Fibroblast of lung (primary cell): ENCODE data around the gene HBA2. TPM values are rescaled to one million over a fixed set of nuclear protein-coding genes. Genes with fewer than 3 reads are reported as not detected.
"Not testable (repeated sequence)": the region's sequence is repeated elsewhere in the genome, so short reads cannot be mapped to it uniquely, and the experiment has no call there.

Experiments
- DNase-seq, 2 donors: peaks; one replicate each; pipeline versions ENCODE4 v3.0.0 to v3.0.0-alpha.2; 2010; ENCODE audit warnings: low read depth in 2 of 2
- H2AFZ ChIP-seq: 2 replicates; pipeline ENCODE4 v1.5.1; 2012; ENCODE audit warnings: low read length, control low read depth, inconsistent platforms
- H3K27ac ChIP-seq: 2 replicates; pipeline ENCODE4 v1.5.1; 2011; ENCODE audit warnings: low read length, control low read depth; ENCODE audit not compliant: insufficient read depth
- H3K27me3 ChIP-seq: 2 replicates; pipeline ENCODE4 v1.5.1; 2011; ENCODE audit warnings: mild to moderate bottlenecking, low read length; ENCODE audit not compliant: control insufficient read depth, insufficient read depth
- H3K36me3 ChIP-seq: 2 replicates; pipeline ENCODE4 v1.5.1; 2011; ENCODE audit warnings: low read length; ENCODE audit not compliant: control insufficient read depth, insufficient read depth
- H3K4me1 ChIP-seq: 2 replicates; pipeline ENCODE4 v1.5.1; 2011; ENCODE audit warnings: low read length; ENCODE audit not compliant: control insufficient read depth, insufficient read depth; ENCODE audit errors: extremely low read depth
- H3K4me2 ChIP-seq: 2 replicates; pipeline ENCODE4 v1.5.1; 2011; ENCODE audit warnings: low read length, control low read depth; ENCODE audit not compliant: insufficient read depth; ENCODE audit errors: extremely low read depth
- H3K4me3 ChIP-seq, 4 experiments: fragments of 200-600 bp in 1 of 4; sonication (generic) in 1 of 4; replicated peaks in 1 of 4; 2 replicates each; pipeline ENCODE4 v1.5.1; 2011 to 2016; ENCODE audit warnings: low read length in 4 of 4, low read depth in 3 of 4, mild to moderate bottlenecking in 3 of 4, control low read depth in 2 of 4, inconsistent platforms in 1 of 4, mixed read lengths in 1 of 4; ENCODE audit not compliant: insufficient read depth in 1 of 4; ENCODE audit errors: control extremely low read depth in 1 of 4
- H3K79me2 ChIP-seq: 2 replicates; pipeline ENCODE4 v1.5.1; 2012; ENCODE audit warnings: mild to moderate bottlenecking, low read length, inconsistent platforms; ENCODE audit not compliant: control insufficient read depth, insufficient read depth
- H3K9ac ChIP-seq: 2 replicates; pipeline ENCODE4 v1.5.1; 2011; ENCODE audit warnings: mild to moderate bottlenecking, low read length, control low read depth; ENCODE audit not compliant: insufficient read depth
- H3K9me3 ChIP-seq: 2 replicates; pipeline ENCODE4 v1.5.1; 2012; ENCODE audit warnings: low read depth, low read length; ENCODE audit not compliant: control insufficient read depth, insufficient read depth
- H4K20me1 ChIP-seq: 2 replicates; pipeline ENCODE4 v1.5.1; 2011; ENCODE audit warnings: low read length; ENCODE audit not compliant: control insufficient read depth, insufficient read depth; ENCODE audit errors: extremely low read depth
- EZH2 ChIP-seq: IDR thresholded peaks from 2 replicates; pipeline ENCODE4 v1.5.1; 2012; ENCODE audit warnings: low read length, control low read depth, mild to moderate bottlenecking; ENCODE audit errors: missing control alignments
- polyA plus RNA-seq, 2 donors: library from polyadenylated mRNA; depleted of rRNA in 1 of 2; stranded (reverse) in 1 of 2; unstranded in 1 of 2; fragments of >200 nt; gene quantifications; 2 replicates each; pipeline ENCODE4 v1.2.1, GENCODE V29; 2011 to 2012; ENCODE audit warnings: missing spikeins in 1 of 2
- total RNA-seq: library from RNA; depleted of rRNA; stranded (reverse); fragments of >200 nt; gene quantifications from 2 replicates; pipeline ENCODE4 v1.2.1, GENCODE V29; 2014
- TF ChIP-seq, protein P1 (sequence below), 2 donors: IDR thresholded peaks in 1 of 2; conservative IDR thresholded peaks in 1 of 2; 1 replicate in 1 of 2; 2 replicates in 1 of 2; pipeline ENCODE4 v1.5.1; 2011 to 2012; ENCODE audit warnings: low read length in 2 of 2, control low read depth in 1 of 2, inconsistent platforms in 1 of 2, low read depth in 1 of 2, mild to moderate bottlenecking in 1 of 2

HBA2 gene
- total and polyA plus RNA-seq, 2 donors (not counting 1 experiment from before 2014, with no cell fraction given), result not detected

DNA sequence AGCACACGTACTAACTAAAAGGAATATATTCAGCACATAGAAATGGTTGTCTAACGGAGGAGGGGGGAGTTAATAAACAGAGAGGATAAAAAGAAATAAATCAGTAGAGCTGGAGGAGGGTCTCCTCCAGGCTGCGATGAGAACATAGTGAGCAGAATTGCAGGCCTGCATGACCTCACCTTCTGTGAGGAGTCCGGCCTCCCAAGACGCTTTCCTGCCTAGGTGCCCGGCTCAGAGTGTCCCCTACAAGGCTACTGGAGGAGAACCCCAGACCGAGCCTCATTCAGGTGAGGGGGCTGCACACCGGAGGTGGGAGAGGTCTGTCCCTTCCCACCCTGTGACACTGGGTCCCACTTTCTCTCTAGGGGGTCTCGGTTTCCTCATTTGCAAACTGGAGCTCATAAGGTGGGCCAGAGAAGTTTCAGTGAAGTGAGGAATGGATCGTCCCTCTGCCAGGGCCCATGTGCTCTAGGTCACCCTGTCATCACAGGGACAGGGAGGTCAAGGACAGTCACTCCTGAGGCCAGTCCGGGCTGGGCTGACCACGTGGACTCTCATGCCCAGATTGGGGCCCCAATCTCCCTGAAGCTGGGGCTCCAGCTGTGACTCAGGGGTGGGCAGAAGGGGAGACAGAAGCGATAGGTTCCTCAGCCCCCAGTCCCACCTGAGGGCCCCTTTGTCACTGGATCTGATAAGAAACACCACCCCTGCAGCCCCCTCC is 10.2 kb upstream of the HBA2 start:
- no peak for DNase-seq
- H3K4me3 ChIP-seq, result no peak overlapping the region
- no peaks in the 10 kb centered on the region for H3K79me2 ChIP-seq
- no peaks in the 10 kb centered on the region for H3K36me3 ChIP-seq
- TF ChIP-seq, protein P1, sequence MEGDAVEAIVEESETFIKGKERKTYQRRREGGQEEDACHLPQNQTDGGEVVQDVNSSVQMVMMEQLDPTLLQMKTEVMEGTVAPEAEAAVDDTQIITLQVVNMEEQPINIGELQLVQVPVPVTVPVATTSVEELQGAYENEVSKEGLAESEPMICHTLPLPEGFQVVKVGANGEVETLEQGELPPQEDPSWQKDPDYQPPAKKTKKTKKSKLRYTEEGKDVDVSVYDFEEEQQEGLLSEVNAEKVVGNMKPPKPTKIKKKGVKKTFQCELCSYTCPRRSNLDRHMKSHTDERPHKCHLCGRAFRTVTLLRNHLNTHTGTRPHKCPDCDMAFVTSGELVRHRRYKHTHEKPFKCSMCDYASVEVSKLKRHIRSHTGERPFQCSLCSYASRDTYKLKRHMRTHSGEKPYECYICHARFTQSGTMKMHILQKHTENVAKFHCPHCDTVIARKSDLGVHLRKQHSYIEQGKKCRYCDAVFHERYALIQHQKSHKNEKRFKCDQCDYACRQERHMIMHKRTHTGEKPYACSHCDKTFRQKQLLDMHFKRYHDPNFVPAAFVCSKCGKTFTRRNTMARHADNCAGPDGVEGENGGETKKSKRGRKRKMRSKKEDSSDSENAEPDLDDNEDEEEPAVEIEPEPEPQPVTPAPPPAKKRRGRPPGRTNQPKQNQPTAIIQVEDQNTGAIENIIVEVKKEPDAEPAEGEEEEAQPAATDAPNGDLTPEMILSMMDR (conservative IDR thresholded peaks at IDR 0.05 in 1 of 2, IDR thresholded peaks at IDR 0.05 in 1 of 2; ENCODE audit: low read depth in 1 of 2, low read length in 2 of 2), result no peak
- TF ChIP-seq EZH2, result no peak
- H3K9ac ChIP-seq, result no peak overlapping the region
- H2AFZ ChIP-seq, result no peak overlapping the region
- no peaks in the 10 kb centered on the region for H3K4me1 ChIP-seq
- peaks cover 23% of the 10 kb centered on the region for H3K27me3 ChIP-seq
- no peaks in the 10 kb centered on the region for H3K9me3 ChIP-seq
- H3K4me2 ChIP-seq, result no peak overlapping the region
- H3K27ac ChIP-seq, result no peak overlapping the region
- H4K20me1 ChIP-seq, result no peaks in the 10 kb centered on the region

DNA sequence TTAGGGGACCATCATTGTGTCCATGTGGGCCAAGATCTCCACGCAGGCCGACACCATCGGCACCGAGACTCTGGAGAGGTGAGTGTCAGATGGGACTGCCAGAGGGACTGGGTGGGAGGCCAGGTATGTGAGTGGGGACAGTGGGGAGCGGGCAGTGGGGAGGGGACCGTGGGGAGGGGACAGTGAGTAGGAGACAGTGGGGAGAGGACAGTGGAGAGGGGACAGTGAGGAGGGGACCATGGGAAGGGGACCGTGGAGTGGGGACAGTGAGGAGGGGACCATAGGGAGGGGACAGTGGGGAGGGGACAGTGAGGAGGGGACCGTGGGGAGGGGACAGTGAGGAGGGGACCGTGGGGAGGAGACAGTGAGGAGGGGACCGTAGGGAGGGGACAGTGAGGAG is 9.5 kb upstream of the HBA2 start:
- not testable (repeated sequence) for H2AFZ ChIP-seq, H3K27ac ChIP-seq, H3K4me3 ChIP-seq, H3K36me3 ChIP-seq, DNase-seq, H3K9ac ChIP-seq, H3K79me2 ChIP-seq, H4K20me1 ChIP-seq, H3K4me2 ChIP-seq, H3K9me3 ChIP-seq, H3K4me1 ChIP-seq
- peaks cover 29% of the 10 kb centered on the region for H3K27me3 ChIP-seq

DNA sequence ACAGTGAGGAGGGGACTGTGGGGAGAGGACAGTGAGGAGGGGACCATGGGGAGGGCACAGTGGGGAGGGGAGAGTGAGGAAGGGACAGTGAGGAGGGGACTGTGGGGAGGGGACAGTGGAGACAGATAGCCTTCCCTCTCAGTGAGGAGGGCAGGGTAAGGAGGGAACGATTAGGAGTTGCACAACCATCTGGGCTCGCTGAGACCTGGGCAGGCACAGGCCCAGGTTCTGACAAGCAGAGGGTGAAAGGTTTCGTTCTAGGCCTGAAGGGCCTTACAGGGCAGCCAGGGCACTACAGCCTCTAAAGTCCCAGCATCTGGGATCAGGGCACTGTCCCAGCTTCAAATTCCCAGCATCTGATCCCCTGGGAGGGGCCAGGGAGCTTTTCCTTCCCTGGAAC is 9.0 kb upstream of the HBA2 start:
- H3K79me2 ChIP-seq, H4K20me1 ChIP-seq, H3K27ac ChIP-seq, H3K4me2 ChIP-seq, H3K4me1 ChIP-seq, H3K36me3 ChIP-seq, DNase-seq, H3K9me3 ChIP-seq, H2AFZ ChIP-seq, H3K4me3 ChIP-seq, H3K9ac ChIP-seq: not testable (repeated sequence)
- peaks cover 33% of the 10 kb centered on the region for H3K27me3 ChIP-seq

DNA sequence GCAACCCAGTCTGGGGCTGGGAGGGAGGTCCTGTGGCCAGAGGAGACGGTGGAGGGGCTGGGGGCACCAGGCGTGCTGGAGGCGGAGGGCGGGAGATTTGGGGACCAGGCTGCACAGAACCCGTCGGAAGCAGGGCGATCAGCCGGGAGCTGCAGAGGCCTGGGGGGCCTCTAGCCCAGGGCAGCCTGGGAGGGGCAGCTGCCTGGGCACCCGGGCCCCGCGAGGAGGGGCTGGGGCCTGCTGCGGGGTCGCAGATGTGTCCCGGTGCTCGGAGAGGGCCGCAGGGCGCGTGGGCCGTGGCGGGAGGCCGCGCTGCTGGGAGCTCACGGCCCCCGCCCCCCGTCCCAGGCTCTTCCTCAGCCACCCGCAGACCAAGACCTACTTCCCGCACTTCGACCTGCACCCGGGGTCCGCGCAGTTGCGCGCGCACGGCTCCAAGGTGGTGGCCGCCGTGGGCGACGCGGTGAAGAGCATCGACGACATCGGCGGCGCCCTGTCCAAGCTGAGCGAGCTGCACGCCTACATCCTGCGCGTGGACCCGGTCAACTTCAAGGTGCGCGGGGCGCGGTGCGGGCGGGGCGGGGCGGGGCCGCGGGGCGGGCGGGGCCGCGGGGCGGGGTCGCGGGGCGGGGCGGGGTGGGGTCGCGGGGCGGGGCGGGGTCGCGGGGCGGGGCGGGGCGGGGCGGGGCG is 8.4 kb upstream of the HBA2 start:
- not testable (repeated sequence) for H3K4me1 ChIP-seq, H4K20me1 ChIP-seq, H2AFZ ChIP-seq, H3K4me3 ChIP-seq, H3K27ac ChIP-seq, H3K9ac ChIP-seq, H3K36me3 ChIP-seq, H3K79me2 ChIP-seq, H3K9me3 ChIP-seq, DNase-seq, H3K4me2 ChIP-seq
- peaks cover 37% of the 10 kb centered on the region for H3K27me3 ChIP-seq
